SK-N-DZ (cell line): ENCODE measurements around the gene FAM83C.
A peak's percentile ranks its signal among the peaks of the same experiment; 100 is the strongest.
"Not testable (repeated sequence)": the region's sequence is repeated elsewhere in the genome, so short reads cannot be mapped to it uniquely, and the experiment has no call there.

Experiments
- DNase-seq: peaks from one replicate; pipeline ENCODE4 v3.0.0-alpha.2; 2015; ENCODE audit warnings: low spot score

The FAM83C gene

DNA sequence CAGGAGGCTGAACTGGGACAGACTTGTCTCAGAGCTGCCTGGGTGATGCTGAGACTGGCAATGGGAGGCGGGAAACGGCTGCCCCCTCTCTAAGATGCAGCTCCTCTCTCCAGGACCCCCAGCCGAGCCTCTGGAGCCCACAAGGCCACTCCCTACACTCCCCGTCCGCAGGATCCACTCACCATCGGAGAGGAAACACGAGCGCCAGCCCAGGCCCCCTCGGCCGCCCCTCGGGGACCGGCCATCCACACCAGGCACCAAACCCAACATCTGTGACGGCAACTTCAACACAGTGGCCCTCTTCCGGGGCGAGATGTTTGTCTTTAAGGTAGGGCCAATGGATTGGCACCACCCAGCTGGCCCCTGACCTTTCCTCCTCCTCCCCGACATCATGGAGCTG is 25.1 kb downstream of the FAM83C start:
- no peak for DNase-seq

DNA sequence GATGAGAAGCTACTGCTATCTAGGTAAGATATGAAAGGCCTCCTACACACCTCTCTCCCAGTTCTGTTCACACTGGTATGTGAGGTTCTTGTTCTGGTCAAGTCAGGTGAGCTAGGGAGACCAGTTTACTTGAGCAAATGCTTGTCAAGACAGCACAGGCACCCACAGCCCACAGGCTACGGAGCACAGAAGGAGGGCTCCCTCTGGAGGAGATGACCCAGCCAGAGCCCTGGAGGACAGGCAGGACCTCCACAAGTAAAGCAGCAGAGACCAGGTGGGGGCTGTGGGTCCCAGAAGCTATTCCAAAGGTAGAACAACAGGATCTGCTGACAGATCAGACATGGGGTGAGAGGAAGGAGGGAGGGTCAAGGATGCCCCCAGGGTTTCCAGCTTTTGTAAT is 27.5 kb downstream of the FAM83C start:
- peak; percentile 58 for DNase-seq

DNA sequence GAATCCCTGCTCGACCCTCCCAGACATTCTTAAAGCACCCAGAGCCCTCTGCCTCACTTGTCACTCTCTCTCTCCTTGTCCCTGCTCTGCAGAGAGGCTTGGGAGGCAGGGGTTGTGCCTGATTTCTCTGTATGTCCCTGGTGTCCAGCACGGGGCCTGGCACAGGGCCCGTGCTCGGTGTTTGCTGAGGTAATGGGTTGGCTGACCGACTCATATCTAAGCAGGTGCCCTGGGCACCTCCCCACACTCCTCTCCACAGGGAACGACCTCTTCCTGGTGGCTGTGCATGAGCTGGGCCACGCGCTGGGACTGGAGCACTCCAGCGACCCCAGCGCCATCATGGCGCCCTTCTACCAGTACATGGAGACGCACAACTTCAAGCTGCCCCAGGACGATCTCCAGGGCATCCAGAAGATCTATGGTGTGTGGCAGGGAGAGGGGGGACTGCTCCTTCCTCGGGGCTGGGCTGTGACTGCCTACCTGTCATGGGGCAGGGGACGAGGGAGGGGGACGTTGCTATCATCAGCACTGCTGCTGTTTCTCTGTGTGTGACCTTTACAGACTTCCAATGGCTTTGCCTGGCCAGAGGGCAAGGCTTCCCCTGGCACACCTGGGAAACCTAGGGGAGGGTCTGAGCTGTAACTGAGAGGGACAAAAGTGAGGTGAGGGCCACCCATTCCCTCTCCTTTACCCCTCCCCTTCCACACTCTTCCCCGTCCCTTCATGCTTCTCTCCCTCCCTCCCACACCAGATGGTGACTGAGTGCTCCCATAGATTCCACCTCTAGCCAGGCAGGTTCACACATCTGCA is 28.5 kb downstream of the FAM83C start:
- no peak for DNase-seq

DNA sequence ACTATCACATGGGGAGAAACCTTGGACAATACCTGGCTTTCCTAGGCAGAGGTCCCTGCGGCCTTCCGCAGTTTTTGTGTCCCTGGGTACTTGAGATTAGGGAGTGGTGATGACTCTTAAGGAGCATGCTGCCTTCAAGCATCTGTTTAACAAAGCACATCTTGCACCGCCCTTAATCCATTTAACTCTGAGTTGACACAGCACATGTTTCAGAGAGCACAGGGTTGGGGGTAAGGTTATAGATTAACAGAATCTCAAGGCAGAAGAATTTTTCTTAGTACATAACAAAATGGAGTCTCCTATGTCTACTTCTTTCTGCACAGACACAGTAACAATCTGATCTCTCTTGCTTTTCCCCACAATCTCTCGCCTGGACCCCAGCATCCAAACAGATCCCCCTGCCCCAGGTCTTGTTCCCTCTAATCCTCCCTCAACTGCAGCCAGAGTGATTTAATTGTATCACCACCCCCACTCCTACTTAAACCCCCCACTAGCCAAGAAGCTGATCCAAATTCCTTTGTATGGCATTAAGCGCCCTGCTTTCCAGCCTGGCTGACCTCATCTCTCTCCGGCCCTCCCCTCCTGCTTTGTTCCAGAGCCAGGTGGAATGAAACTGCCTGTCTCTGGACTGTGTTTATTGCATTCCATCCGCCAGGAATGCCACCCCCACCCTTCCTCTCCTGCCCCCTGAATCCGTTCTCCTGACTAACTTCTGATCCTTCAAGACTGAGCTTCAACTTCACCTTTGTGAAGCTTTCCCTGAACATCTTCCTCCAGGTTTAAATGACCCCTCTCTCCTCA is 29.3 kb downstream of the FAM83C start:
- DNase-seq, result peak; percentile 73

DNA sequence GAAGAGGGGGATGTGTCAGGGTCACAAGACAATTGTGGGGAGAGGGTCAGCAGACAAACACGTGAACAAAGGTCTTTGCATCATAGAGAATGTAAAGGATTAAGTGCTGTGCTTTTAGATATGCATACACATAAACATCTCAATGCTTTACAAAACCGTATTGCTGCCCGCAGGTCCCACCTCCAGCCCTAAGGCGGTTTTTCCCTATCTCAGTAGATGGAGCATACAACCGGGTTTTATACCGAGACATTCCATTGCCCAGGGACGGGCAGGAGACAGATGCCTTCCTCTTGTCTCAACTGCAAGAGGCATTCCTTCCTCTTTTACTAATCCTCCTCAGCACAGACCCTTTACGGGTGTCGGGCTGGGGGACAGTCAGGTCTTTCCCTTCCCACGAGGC is 29.9 kb downstream of the FAM83C start:
- not testable (repeated sequence) for DNase-seq

DNA sequence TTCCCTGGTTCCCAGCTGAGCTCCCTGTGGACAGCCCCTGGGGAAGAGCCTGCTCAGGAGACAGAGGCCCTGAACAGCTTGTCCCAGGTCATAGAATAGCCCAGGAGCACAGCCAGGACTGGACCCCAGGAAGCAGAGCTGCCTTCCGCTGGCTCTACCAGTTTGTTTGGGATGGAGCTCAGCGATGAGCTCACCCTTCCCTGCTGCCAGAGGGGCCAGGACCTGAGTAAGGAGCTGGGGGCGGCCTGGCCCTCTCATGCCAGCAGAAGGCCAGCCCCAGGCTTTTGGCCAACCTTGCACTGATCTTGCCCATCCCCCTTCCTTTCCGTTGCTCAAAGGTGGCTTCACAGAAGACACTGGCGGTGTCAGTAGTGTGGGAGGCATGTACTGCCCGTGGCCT is 31.8 kb downstream of the FAM83C start:
- no peak for DNase-seq

DNA sequence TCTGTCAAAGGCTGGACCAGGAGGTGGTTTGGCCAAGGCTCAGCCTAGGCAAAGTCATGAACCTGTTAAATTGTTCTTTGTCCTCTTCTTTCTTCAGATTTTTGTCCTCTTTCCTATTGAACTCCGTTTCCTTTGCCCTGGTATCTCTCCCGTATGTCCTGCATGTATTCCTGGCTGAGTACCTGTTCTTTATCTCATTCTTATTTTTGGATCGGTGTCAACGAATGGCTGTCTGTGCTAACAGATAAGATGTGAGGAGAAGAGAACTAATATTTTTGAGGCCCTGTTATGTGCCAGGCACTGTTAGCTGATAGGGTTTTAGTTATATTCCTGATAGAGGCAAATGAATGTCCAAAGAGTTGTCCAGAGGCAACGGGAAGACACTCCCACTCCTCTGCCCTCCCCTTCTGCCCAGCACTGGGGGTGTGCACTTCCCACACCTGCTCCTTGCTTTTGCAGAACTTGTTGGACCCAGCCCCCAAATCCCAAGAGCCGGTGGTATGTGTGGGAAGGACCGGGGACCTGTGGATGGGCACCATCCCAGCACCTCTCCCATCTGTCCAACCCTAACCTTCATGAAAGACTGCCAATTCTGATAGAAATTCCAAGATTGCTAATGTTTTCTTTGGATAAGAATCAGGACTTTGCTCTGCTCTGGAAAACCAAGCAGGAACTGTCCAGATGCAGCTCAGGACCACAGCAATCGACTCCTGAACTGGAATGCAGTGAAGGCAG is 34.9 kb downstream of the FAM83C start:
- DNase-seq, result no peak

DNA sequence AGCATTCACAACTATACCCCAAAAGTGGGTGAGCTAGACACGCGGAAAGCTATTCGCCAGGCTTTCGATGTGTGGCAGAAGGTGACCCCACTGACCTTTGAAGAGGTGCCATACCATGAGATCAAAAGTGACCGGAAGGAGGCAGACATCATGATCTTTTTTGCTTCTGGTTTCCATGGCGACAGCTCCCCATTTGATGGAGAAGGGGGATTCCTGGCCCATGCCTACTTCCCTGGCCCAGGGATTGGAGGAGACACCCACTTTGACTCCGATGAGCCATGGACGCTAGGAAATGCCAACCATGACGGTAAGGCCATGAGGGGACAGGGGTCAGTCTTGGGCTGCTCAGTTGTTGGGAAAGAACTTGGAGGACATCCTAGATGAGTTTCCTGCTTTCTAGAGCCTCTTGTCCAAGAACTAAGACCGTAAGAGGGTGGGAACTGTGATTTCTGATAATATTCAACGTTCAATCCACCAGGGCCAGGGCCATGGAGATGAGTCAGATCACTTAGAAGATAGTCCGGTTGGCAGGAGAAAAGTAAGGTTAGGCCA is 37.7 kb downstream of the FAM83C start:
- DNase-seq, result no peak

DNA sequence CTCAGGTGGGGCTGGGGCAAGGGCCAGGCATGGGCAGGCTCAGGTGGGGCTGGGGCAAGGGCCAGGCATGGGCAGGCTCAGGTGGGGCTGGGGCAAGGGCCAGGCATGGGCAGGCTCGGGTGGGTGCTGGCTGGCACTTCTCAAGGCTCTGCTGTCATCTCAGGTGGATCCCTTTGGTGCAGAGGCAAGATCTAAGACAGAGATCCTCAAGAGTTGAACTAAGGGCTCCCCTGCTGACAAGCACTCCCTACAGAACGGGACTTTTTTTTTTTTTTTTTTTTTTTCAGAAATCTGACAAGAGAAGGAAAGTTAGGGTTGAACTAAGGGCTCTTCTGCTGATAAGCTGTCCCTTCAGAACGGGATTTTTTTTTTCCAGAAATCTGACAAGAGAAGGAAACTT is 39.2 kb downstream of the FAM83C start:
- no peak for DNase-seq

DNA sequence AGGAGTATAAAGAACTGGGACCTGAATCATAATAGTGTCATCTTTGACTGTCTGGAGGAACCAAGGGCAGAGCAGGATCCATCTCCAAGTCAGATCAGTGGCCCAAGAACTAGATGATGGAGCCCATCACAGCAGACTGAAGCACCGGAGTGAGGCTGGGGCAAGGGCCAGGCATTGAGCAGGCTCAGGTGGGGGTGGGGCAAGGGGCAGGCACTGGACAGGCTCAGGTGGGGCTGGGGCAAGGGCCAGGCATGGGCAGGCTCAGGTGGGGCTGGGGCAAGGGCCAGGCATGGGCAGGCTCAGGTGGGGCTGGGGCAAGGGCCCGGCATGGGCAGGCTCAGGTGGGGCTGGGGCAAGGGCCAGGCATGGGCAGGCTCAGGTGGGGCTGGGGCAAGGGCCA is 39.6 kb downstream of the FAM83C start:
- not testable (repeated sequence) for DNase-seq

DNA sequence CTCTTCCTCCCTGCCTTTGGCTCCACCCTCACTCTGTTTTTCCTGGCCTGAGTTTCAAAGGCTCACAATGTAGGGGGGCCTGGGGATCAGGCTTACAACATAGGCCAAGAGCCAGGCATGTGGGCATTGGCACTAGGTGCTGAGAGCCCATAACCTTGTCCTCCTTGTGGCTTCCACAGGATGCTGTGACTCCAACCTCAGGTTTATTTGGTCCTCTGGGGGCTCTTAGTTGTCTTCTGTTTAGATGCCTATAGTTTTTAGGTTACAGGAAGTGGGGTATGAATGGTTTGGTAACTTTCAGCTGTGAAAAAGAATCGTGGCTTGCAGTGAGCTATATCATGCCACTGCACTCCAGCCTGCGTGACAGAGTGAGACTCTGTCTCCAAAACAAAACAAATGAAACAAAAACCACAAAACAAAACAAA is 40.2 kb downstream of the FAM83C start:
- no peak for DNase-seq

DNA sequence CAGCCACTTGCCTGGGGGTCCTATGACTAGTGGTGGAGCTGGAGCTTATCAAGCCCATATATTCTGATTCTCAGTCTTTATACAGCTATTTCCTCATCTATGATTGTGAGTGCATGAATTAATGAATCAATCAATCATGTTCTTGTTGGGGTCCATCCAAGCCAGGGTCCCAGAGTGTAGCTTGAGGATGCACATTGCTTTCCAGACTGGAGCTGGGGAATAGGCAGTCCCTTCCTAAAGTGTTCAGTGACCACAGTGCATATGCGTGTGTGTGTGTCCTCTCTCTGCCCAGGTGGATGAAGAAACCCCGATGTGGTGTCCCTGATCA is 40.6 kb downstream of the FAM83C start:
- no peak for DNase-seq

DNA sequence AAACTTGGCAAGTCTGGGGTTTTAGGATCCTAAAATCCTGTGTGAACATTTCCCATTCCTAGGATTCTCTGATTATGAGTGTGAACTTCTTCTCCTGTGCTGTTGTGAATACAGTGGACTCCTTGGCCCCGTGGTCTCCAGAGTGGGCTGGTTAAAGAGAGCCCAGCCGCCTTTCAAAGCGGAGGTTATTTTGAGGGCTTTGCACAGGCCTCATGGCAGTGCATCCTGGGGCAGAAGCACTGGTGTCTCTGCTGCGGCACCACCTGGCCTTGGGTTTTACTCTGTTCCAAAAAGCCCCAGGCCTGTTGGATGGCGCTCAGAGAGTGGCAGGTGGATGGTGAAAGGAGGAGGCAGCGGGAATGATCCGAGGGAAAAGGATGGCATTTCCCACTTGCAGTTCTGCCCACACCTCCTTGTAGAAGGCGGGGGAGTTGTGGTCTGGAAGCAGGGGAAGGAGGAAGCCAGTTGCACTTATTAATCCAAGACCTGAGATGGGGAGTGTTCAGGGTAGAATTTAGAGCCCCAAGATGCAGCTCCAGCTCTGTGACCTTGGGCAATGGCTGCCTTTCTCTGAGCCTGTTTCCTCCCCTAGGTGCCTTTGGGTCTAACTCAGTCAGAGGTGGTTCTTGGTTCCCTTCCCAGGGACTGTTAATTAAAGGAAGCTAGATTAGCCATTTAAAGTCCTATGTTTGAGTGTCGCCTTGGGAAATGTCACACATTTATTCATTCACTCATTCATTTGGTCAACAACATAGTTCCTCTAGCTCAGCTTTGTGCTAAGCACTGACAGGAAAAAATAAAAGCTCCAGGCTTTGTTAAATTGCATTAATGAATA is 43.4 kb downstream of the FAM83C start:
- no peak for DNase-seq

DNA sequence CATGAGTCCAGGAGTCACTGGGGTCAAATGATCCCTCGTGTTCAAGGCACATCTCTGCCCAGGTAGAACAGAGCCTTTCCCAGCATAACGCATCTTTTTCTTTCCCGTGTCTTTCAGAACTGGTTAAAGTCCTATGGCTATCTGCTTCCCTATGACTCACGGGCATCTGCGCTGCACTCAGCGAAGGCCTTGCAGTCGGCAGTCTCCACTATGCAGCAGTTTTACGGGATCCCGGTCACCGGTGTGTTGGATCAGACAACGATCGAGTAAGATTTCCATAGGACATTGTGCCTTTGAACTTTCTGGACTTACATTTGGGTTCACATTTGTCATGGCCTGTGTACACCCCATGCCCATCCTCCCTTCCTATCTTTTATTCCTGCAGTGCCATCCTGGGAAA is 45.5 kb downstream of the FAM83C start:
- no peak for DNase-seq

DNA sequence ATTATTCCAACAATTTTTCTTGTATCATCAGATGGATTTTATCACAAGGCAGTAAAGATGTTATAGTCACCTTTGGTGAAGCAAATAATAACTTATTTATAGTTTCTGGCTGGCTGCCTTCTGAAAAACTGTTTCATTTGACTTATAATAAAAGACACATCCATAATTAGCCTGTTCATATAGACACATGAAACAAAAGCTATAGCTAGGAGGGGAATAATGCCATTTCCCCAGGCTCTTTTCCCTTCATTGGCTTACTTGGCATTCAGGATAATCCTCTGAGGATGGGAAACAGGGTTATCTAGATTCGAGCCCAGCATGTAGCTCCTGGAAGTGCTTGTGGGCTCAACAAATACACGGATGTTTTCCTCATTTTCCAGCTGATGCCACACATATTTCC is 48.2 kb downstream of the FAM83C start:
- DNase-seq, result no peak

DNA sequence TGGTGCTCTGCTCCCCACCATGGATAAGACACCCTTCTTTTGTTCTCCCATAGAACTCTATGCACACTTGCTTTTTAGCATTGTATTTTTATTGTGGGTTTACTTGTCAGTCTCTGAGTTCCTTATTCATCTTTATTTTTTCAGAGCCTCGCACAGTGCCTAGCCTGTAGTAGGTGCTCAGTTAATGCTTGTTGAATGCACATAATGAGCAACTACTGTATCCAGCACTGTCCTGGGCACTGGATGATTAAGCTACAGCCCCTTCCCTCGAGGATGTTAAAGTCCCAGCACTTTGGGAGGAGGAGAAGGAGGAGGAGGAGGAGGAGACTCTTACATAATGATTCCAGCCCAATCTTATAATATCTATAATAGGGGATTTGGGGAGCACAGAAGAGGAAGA is 48.9 kb downstream of the FAM83C start:
- no peak for DNase-seq

DNA sequence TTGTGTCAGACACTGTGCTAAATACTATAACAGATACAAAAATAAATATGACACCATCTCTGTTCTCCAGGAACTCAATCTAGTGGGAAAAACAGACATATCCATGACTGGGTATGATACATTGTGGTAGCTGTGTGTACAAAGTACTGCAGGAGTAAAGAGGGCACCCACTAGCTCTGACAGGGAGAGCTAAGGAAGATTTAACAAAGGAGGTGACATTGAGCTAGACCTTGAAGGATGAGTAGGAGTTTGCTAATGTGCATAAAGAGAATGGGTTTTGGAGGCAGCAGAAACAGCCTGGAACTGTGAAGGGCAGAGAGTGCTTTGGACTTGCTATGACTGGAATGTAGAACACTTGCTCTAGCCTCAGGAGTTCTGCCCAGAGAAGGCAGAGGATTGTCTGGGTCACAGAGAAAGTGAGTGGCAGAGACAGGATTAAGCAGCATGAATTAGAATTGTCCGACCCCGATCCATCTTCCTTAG is 51.4 kb downstream of the FAM83C start:
- DNase-seq, result no peak

DNA sequence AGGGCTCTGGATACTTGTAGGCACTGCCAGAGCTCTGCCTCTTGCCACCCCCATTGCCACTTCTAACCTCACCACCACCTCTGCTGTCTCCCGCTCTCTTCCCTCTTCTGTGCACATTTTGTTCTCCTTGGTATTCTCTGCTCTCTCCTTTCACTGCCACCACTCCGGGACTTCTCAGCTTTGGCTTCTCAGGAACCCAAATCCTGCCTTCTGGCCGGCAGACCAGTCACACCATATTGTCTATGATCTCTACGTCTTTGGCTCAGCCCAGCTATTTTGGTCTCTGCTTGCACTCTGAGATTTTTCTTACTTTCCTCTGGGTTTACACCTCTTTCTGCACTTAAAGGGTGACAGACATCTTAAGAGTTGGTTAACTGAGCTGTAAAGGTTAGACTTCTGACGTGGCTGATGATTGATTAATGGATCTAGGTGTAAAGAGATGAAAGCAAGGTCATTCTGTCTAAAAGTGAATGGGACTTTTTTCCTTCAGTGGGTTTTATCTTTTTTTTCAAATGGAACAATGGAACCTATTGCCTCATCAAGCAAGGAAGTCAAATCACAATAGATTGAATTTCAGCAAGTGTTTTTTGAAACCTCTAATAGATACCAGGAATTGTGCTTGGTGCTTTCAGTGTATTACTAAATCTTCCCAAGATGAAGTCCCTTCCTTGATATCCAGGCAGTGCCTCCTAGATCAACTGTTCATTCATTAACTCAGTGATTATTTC is 52.0 kb downstream of the FAM83C start:
- DNase-seq, result no peak

DNA sequence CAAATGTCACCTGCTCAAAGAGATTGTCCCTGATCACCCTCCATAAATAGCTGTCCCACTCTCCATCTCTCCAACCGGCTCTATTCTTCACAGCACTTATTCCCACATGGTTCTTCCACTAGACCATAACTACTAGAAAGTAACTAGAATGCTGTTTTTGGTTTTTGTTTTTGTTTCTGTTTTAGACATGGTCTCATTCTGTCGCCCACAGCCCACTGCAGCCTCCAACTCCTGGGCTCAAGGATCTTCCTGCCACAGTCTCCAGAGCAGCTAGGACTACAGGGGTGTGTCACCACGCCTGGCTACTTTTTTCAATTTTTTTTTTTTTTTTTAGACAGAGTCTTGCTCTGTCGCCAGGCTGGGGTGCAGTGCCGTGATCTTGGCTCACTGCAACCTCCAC is 53.5 kb downstream of the FAM83C start:
- DNase-seq, result no peak

DNA sequence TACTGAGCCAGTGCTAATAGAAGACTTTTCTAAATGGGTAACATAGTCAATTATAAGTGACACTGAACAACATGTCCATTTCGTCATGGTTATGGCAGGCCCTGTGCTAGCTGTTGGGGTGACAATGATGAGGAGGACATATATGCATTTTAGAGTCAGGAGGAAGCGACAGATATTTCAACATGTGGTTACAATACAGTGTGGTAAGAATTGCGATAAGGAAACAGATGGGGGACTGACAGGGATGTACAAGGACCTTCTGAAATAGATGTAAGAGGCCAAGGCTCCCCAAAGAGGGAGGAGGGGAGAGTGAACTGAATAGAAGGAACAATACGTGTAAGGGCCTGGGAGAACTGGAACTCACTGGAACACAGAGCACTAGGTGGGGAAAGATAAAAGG is 54.1 kb downstream of the FAM83C start:
- DNase-seq, result no peak
